CD14-positive monocyte (primary cell): ENCODE data around the gene IL1RAPL1. TPM values are rescaled to one million over a fixed set of nuclear protein-coding genes. Genes with fewer than 3 reads are reported as not detected.
"Not testable (repeated sequence)": the region's sequence is repeated elsewhere in the genome, so short reads cannot be mapped to it uniquely, and the experiment has no call there.

Source experiments
- DNase-seq, 3 donors: peaks; one replicate each; pipeline ENCODE4 v3.0.0-alpha.2; 2011 to 2022
- H2AFZ ChIP-seq: 2 replicates; pipeline ENCODE4 v1.6.0; 2012; ENCODE audit warnings: mild to moderate bottlenecking, low read depth, low read length, inconsistent platforms; ENCODE audit not compliant: insufficient read depth, poor library complexity, severe bottlenecking
- H3K27ac ChIP-seq, 2 donors: 1 replicate in 1 of 2; 2 replicates in 1 of 2; pipeline ENCODE4 v1.5.1; 2012 to 2013; ENCODE audit warnings: low read length in 2 of 2, control low read depth in 1 of 2, inconsistent platforms in 1 of 2, low read depth in 1 of 2, mild to moderate bottlenecking in 1 of 2
- H3K27me3 ChIP-seq, 2 donors: one replicate each; pipeline versions ENCODE4 v1.6.0 to v1.6.1; 2011 to 2013; ENCODE audit warnings: low read length in 2 of 2; ENCODE audit not compliant: control insufficient read depth in 2 of 2, insufficient read depth in 2 of 2
- H3K36me3 ChIP-seq, 2 donors: replicated peaks in 1 of 2; 1 replicate in 1 of 2; 2 replicates in 1 of 2; pipeline versions ENCODE4 v1.5.1 to v1.6.1; 2012 to 2013; ENCODE audit warnings: low read length in 2 of 2, control low read depth in 1 of 2, inconsistent platforms in 1 of 2, mild to moderate bottlenecking in 1 of 2; ENCODE audit not compliant: insufficient read depth in 2 of 2, control insufficient read depth in 1 of 2
- H3K4me1 ChIP-seq, 2 donors: 1 replicate in 1 of 2; 2 replicates in 1 of 2; pipeline versions ENCODE4 v1.5.1 to v1.6.1; 2012 to 2013; ENCODE audit warnings: low read length in 2 of 2, control low read depth in 1 of 2, inconsistent platforms in 1 of 2, mild to moderate bottlenecking in 1 of 2, moderate library complexity in 1 of 2; ENCODE audit not compliant: insufficient read depth in 2 of 2, control insufficient read depth in 1 of 2
- H3K4me2 ChIP-seq: replicated peaks from 2 replicates; pipeline ENCODE3; 2012; ENCODE audit warnings: low read length, moderate library complexity, mild to moderate bottlenecking; ENCODE audit not compliant: poor library complexity, severe bottlenecking; ENCODE audit errors: extremely low read depth
- H3K4me3 ChIP-seq, 3 experiments: fragments of 200-600 bp in 1 of 3; sonication (generic) in 1 of 3; replicated peaks in 1 of 3; 1 replicate in 2 of 3; 2 replicates in 1 of 3; pipeline ENCODE4 v1.5.1; 2011 to 2013; ENCODE audit warnings: low read length in 3 of 3, mild to moderate bottlenecking in 3 of 3, control low read depth in 2 of 3, low read depth in 2 of 3, inconsistent platforms in 1 of 3, moderate library complexity in 1 of 3
- H3K79me2 ChIP-seq: 2 replicates; pipeline ENCODE4 v1.6.0; 2012; ENCODE audit warnings: mild to moderate bottlenecking, control low read depth, inconsistent platforms, low read length, moderate library complexity; ENCODE audit not compliant: insufficient read depth
- H3K9ac ChIP-seq: 2 replicates; pipeline ENCODE4 v1.6.0; 2017; ENCODE audit warnings: low read length, mild to moderate bottlenecking; ENCODE audit not compliant: insufficient read depth, poor library complexity, severe bottlenecking
- H3K9me3 ChIP-seq, 2 donors: replicated peaks in 1 of 2; 1 replicate in 1 of 2; 2 replicates in 1 of 2; pipeline versions ENCODE4 v1.5.1 to v1.6.1; 2012 to 2013; ENCODE audit warnings: low read length in 2 of 2, control low read depth in 1 of 2; ENCODE audit not compliant: control insufficient read depth in 1 of 2, insufficient read depth in 1 of 2
- H4K20me1 ChIP-seq: 2 replicates; pipeline ENCODE4 v1.6.0; 2012; ENCODE audit warnings: mild to moderate bottlenecking, low read length, control low read depth, moderate library complexity; ENCODE audit not compliant: insufficient read depth
- H3K27ac Mint-ChIP-seq, 7 donors: one replicate each; pipeline ENCODE4 v1.8.0; 2020; ENCODE audit warnings: mild to moderate bottlenecking in 7 of 7, mixed read lengths in 7 of 7, moderate library complexity in 6 of 7, inconsistent platforms in 2 of 7
- H3K27me3 Mint-ChIP-seq, 3 donors: one replicate each; pipeline ENCODE4 v1.8.0; 2021 to 2022; ENCODE audit warnings: low read depth in 3 of 3, mild to moderate bottlenecking in 3 of 3, mixed read lengths in 3 of 3, moderate library complexity in 3 of 3, inconsistent platforms in 1 of 3
- H3K36me3 Mint-ChIP-seq, 2 donors: one replicate each; pipeline ENCODE4 v1.8.0; 2020; ENCODE audit warnings: mixed read lengths in 2 of 2, inconsistent platforms in 1 of 2, mild to moderate bottlenecking in 1 of 2
- H3K4me1 Mint-ChIP-seq: one replicate; pipeline ENCODE4 v1.8.0; 2020; ENCODE audit warnings: mild to moderate bottlenecking, mixed read lengths
- H3K4me3 Mint-ChIP-seq, 2 donors: one replicate each; pipeline ENCODE4 v1.8.0; 2020; ENCODE audit warnings: mild to moderate bottlenecking in 2 of 2, mixed read lengths in 2 of 2, moderate library complexity in 1 of 2
- H3K9me3 Mint-ChIP-seq, 7 donors: one replicate each; pipeline ENCODE4 v1.8.0; 2020 to 2022; ENCODE audit warnings: mixed read lengths in 7 of 7, mild to moderate bottlenecking in 6 of 7, moderate library complexity in 6 of 7, inconsistent platforms in 2 of 7
- WGBS: methylation state at CpG from one replicate; pipeline ENCODE4 v1.1.5; 2013; ENCODE audit warnings: missing lambda C conversion rate; ENCODE audit not compliant: insufficient coverage; 5-methylcytosine and 5-hydroxymethylcytosine counted together
- intact Hi-C, 2 donors: fragments of 100-400 bp; cut with micrococcal nuclease; formaldehyde crosslinking; loops; one replicate each; pipeline versions ENCODE4 v1.15.0 to v1.15.1; 2023
- polyA plus RNA-seq, 3 donors: library from polyadenylated mRNA; depleted of rRNA in 1 of 3; unstranded in 2 of 3; stranded (reverse) in 1 of 3; fragments of 300-500 nt in 2 of 3; fragments of >200 nt in 1 of 3; fragmentation: Illumina TruSeq in 2 of 3; gene quantifications; 1 replicate in 2 of 3; 2 replicates in 1 of 3; pipeline ENCODE4 v1.2.3, GENCODE V29; 2012 to 2021
- TF ChIP-seq, protein P1 (sequence below): fragments of 200-600 bp; IDR thresholded peaks from one replicate; pipeline ENCODE4 v1.8.0; 2022; ENCODE audit warnings: antibody characterized with exemption, mild to moderate bottlenecking

Gene IL1RAPL1
- polyA plus RNA-seq, 3 donors = not detected

DNA sequence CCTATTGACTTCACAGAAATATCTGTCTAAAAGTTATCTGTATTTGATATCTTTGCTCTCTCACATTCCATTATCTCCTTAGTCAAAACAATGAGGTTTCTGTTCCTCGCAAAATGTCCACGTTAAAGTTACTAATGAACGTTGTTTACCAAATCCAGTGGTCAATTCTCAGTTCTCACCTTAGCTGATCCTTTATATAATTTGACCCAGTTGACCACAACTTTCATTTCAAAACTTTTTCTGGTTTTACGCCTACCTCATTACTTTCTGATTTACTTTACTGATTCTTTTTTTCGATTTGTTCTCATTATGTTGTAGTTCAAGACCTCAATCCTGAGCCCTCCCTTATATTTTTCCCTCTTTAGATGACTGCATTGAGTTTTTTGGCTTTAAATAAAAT lies 186.6 kb downstream of the IL1RAPL1 start:
- Mint-ChIP-seq H3K36me3 (no peaks in the 10 kb centered on the region), H3K27me3 (peaks cover 0 to 2% (median 0%) of the 10 kb centered on the region in 3 donors), H3K27ac (no peak overlapping the region), H3K4me3 (no peak overlapping the region), H3K4me1 (no peaks in the 10 kb centered on the region), H3K9me3 (peaks cover 0 to 1% (median 0%) of the 10 kb centered on the region in 7 donors)
- TF ChIP-seq, protein P1, sequence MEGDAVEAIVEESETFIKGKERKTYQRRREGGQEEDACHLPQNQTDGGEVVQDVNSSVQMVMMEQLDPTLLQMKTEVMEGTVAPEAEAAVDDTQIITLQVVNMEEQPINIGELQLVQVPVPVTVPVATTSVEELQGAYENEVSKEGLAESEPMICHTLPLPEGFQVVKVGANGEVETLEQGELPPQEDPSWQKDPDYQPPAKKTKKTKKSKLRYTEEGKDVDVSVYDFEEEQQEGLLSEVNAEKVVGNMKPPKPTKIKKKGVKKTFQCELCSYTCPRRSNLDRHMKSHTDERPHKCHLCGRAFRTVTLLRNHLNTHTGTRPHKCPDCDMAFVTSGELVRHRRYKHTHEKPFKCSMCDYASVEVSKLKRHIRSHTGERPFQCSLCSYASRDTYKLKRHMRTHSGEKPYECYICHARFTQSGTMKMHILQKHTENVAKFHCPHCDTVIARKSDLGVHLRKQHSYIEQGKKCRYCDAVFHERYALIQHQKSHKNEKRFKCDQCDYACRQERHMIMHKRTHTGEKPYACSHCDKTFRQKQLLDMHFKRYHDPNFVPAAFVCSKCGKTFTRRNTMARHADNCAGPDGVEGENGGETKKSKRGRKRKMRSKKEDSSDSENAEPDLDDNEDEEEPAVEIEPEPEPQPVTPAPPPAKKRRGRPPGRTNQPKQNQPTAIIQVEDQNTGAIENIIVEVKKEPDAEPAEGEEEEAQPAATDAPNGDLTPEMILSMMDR = no peak
- no peak for DNase-seq
- Histone ChIP-seq H3K9ac (no peak overlapping the region), H4K20me1 (no peaks in the 10 kb centered on the region), H3K4me3 (no peak overlapping the region), H3K4me1 (no peaks in the 10 kb centered on the region), H3K27me3 (no peaks in the 10 kb centered on the region), H3K79me2 (no peaks in the 10 kb centered on the region), H3K4me2 (no peak overlapping the region), H3K27ac (no peak overlapping the region), H2AFZ (no peak overlapping the region), H3K36me3 (no peaks in the 10 kb centered on the region), H3K9me3 (no peaks in the 10 kb centered on the region)
- intact Hi-C loops = no loop called here
- WGBS = 100% methylated on average over 1 of the region's 5 CpGs

DNA sequence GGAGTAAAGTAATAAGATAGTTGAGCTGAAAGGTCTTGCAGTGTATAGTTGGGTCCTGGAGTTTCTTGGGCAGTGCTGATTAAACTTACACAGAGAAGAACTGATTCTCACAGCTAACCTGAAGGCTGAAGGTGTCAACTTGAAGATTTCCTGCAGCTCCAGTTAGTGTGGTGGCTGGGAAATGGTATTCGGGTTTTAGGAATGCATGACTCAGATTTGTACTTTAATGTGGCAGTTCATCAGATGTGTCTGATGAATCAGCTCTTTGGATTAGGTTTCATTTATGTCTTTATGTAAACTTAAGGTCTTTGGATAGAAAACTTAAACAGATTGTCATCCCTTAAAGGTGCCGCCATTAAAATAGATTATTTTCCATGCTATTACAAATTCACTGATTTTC lies 200.0 kb downstream of the IL1RAPL1 start:
- no peak overlapping the region for H3K4me3 Mint-ChIP-seq
- H3K36me3 Mint-ChIP-seq = no peaks in the 10 kb centered on the region
- no peak overlapping the region for H3K4me3 ChIP-seq
- H4K20me1 ChIP-seq = no peaks in the 10 kb centered on the region
- intact Hi-C loops = no loop called here
- H3K9me3 ChIP-seq = no peaks in the 10 kb centered on the region
- no peak overlapping the region for H2AFZ ChIP-seq
- peaks cover 0 to 2% (median 0%) of the 10 kb centered on the region in 7 donors for H3K9me3 Mint-ChIP-seq
- H3K4me2 ChIP-seq = no peak overlapping the region
- H3K79me2 ChIP-seq = no peaks in the 10 kb centered on the region
- no peaks in the 10 kb centered on the region for H3K27me3 ChIP-seq
- WGBS = 83% methylated on average over 1 of the region's 2 CpGs
- H3K36me3 ChIP-seq = no peaks in the 10 kb centered on the region
- TF ChIP-seq, protein P1 = no peak
- no peaks in the 10 kb centered on the region for H3K4me1 Mint-ChIP-seq
- H3K27ac ChIP-seq = no peak overlapping the region
- no peaks in the 10 kb centered on the region for H3K4me1 ChIP-seq
- no peak for DNase-seq
- H3K27ac Mint-ChIP-seq = no peak overlapping the region
- H3K27me3 Mint-ChIP-seq = peaks cover 0 to 2% (median 0%) of the 10 kb centered on the region in 3 donors
- no peak overlapping the region for H3K9ac ChIP-seq

DNA sequence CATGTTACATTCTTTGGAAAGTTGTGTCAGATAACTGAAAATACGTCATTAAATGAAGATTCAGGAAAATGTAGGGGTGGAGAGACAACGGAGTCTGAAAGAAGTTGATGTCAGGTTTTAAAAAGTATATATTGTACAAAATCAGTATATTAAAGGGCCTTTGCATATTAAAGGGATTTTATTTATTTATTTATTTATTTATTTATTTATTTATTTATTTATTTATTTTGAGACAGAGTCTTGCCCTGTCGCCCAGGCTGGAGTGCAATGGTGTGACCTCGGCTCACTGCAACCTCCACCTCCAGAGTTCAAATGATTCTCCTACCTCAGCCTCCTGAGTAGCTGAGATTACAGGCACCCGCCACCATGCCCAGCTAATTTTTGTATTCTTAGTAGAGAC lies 213.4 kb downstream of the IL1RAPL1 start:
- H3K4me1 ChIP-seq, H3K9ac ChIP-seq, H3K36me3 Mint-ChIP-seq, H3K9me3 ChIP-seq, H3K4me3 Mint-ChIP-seq, intact Hi-C loops, H3K79me2 ChIP-seq, H3K4me1 Mint-ChIP-seq, H3K27ac ChIP-seq, H3K27ac Mint-ChIP-seq, H2AFZ ChIP-seq, H3K27me3 Mint-ChIP-seq, H4K20me1 ChIP-seq, DNase-seq, H3K4me3 ChIP-seq, H3K27me3 ChIP-seq, H3K36me3 ChIP-seq, H3K4me2 ChIP-seq: not testable (repeated sequence)
- H3K9me3 Mint-ChIP-seq = peaks cover 0 to 10% (median 4%) of the 10 kb centered on the region in 7 donors
- WGBS = no CpG with 5 or more reads among the region's 5 CpGs
